ENCODE measurements around the gene GNG7. TPM values are rescaled to one million over a fixed set of nuclear protein-coding genes. Genes with fewer than 3 reads are reported as not detected.

The GNG7 gene
- polyA plus RNA-seq, 1 of the 3 experiments (the other 2 are of a cell fraction), result 2.2 TPM

- TF ChIP-seq TEAD4 (IDR thresholded peaks at IDR 0.05; ENCODE audit: borderline replicate concordance, insufficient read depth) (no peak), RAD21 (IDR thresholded peaks at IDR 0.05; ENCODE audit: low read length) (no peak), PBX3 (IDR thresholded peaks at IDR 0.05) (no peak), GATA2 (CRISPR knock-in tag; IDR thresholded peaks at IDR 0.05) (no peak), TAF1 (IDR thresholded peaks at IDR 0.05; ENCODE audit: borderline replicate concordance, low read depth, low read length) (no peak), SMC3 (IDR thresholded peaks at IDR 0.05; ENCODE audit: low read depth, low read length) (no peak), RXRA (IDR thresholded peaks at IDR 0.05; ENCODE audit: borderline replicate concordance, low read depth) (no peak), MXI1 (IDR thresholded peaks at IDR 0.05; ENCODE audit: low read depth, low read length) (no peak), USF1 (IDR thresholded peaks at IDR 0.05; ENCODE audit: borderline replicate concordance, low read depth) (no peak), YY1 (IDR thresholded peaks at IDR 0.05; ENCODE audit: low read depth) (no peak), SIN3A (IDR thresholded peaks at IDR 0.05; ENCODE audit: borderline replicate concordance, low read depth, low read length) (no peak), JUND (IDR thresholded peaks at IDR 0.05) (no peak)
- TF ChIP-seq, protein P1, sequence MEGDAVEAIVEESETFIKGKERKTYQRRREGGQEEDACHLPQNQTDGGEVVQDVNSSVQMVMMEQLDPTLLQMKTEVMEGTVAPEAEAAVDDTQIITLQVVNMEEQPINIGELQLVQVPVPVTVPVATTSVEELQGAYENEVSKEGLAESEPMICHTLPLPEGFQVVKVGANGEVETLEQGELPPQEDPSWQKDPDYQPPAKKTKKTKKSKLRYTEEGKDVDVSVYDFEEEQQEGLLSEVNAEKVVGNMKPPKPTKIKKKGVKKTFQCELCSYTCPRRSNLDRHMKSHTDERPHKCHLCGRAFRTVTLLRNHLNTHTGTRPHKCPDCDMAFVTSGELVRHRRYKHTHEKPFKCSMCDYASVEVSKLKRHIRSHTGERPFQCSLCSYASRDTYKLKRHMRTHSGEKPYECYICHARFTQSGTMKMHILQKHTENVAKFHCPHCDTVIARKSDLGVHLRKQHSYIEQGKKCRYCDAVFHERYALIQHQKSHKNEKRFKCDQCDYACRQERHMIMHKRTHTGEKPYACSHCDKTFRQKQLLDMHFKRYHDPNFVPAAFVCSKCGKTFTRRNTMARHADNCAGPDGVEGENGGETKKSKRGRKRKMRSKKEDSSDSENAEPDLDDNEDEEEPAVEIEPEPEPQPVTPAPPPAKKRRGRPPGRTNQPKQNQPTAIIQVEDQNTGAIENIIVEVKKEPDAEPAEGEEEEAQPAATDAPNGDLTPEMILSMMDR (IDR thresholded peaks at IDR 0.05), result no peak
These were observed 140.6 kb downstream of the GNG7 start (continued) for GRCh38 chr19:2561895-2562294.

DNA sequence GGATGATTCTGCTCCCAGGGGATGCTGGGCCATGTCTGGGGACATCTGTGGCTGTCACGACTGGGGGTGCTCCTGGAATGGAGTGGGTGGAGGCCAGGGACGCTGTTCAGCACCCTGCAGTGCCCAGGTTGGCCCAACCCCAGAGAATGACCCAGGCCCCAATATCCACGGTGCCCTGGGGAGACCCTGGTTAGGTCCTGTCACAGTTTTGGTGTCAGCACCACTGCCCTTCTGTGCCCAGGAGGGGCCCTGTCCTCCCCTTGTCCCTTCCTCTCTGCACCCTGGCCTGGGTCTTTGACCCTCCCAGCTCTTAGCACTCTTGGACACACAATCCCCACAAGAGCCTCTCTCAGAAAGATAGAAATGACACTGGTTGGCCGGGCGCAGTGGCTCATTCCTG lies 141.3 kb downstream of the GNG7 start:
- ChIA-PET CTCF (no interaction called here), POLR2A (no interaction called here)
- 89% methylated on average over 2 of the region's 5 CpGs for WGBS (ENCODE audit: low lambda C conversion rate)

More for the DNA sequence above, 141.3 kb downstream of the GNG7 start:
- Histone ChIP-seq H3K9me2 (no peaks in the 10 kb centered on the region), H3K27me3 (ENCODE audit: insufficient read depth) (no peaks in the 10 kb centered on the region), H3K9ac (no peak overlapping the region), H3K27ac (ENCODE audit: low read depth in 2 of 2, low read length in 1 of 2) (no peak overlapping the region), H3K9me3 (no peaks in the 10 kb centered on the region), H3K36me3 (replicated peaks in 1 of 2; ENCODE audit: control insufficient read depth in 1 of 2, insufficient read depth in 2 of 2, low read length in 1 of 2) (no peaks in the 10 kb centered on the region), H2AFZ (ENCODE audit: low read depth) (no peak overlapping the region), H3K4me1 (ENCODE audit: control insufficient read depth in 1 of 2, insufficient read depth in 2 of 2, low read depth in 1 of 2, low read length in 1 of 2) (no peaks in the 10 kb centered on the region), H3K4me3 (ENCODE audit: low read depth in 2 of 2, low read length in 1 of 2) (no peak overlapping the region), H3K4me2 (no peak overlapping the region), H4K20me1 (ENCODE audit: insufficient read depth) (no peaks in the 10 kb centered on the region), H3F3A (replicated peaks; ENCODE audit: insufficient read depth) (no peaks in the 10 kb centered on the region), H3K79me2 (ENCODE audit: insufficient read depth) (no peaks in the 10 kb centered on the region)
- no peak for TF ChIP-seq JUND (IDR thresholded peaks at IDR 0.05)
- no peak for TF ChIP-seq POLR2AphosphoS5 (IDR thresholded peaks at IDR 0.05; ENCODE audit: low read depth, low read length)
- no peak for TF ChIP-seq NRF1 (IDR thresholded peaks at IDR 0.05; ENCODE audit: low read depth, low read length)
- TF ChIP-seq MEF2A (IDR thresholded peaks at IDR 0.05; ENCODE audit: borderline replicate concordance, low read depth), result no peak
- TF ChIP-seq MXI1 (IDR thresholded peaks at IDR 0.05; ENCODE audit: low read depth, low read length), result no peak
- TF ChIP-seq, protein P2, sequence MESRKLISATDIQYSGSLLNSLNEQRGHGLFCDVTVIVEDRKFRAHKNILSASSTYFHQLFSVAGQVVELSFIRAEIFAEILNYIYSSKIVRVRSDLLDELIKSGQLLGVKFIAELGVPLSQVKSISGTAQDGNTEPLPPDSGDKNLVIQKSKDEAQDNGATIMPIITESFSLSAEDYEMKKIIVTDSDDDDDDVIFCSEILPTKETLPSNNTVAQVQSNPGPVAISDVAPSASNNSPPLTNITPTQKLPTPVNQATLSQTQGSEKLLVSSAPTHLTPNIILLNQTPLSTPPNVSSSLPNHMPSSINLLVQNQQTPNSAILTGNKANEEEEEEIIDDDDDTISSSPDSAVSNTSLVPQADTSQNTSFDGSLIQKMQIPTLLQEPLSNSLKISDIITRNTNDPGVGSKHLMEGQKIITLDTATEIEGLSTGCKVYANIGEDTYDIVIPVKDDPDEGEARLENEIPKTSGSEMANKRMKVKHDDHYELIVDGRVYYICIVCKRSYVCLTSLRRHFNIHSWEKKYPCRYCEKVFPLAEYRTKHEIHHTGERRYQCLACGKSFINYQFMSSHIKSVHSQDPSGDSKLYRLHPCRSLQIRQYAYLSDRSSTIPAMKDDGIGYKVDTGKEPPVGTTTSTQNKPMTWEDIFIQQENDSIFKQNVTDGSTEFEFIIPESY (IDR thresholded peaks at IDR 0.05; ENCODE audit: borderline replicate concordance, low read depth), result no peak
- no peak for TF ChIP-seq RXRA (IDR thresholded peaks at IDR 0.05; ENCODE audit: borderline replicate concordance, low read depth)
- TF ChIP-seq, protein P3, sequence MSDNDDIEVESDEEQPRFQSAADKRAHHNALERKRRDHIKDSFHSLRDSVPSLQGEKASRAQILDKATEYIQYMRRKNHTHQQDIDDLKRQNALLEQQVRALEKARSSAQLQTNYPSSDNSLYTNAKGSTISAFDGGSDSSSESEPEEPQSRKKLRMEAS (IDR thresholded peaks at IDR 0.05; ENCODE audit: low read depth), result no peak
- TF ChIP-seq GATA2 (CRISPR knock-in tag; IDR thresholded peaks at IDR 0.05), result no peak
- no peak for DNase-seq
